ENCODE measurements around the gene GRIP2. TPM values are rescaled to one million over a fixed set of nuclear protein-coding genes. Genes with fewer than 3 reads are reported as not detected.

The GRIP2 gene
- total RNA-seq, 1 experiment from 2014 or later = not detected

- Mint-ChIP-seq H3K36me3 (ENCODE audit: insufficient read depth, unreplicated experiment) (peaks cover 17% of the 10 kb centered on the region), H3K27ac (ENCODE audit: low read depth, unreplicated experiment) (no peak overlapping the region), H3K4me1 (ENCODE audit: insufficient read depth, unreplicated experiment) (peaks cover 17% of the 10 kb centered on the region), H3K9me3 (ENCODE audit: unreplicated experiment) (no peaks in the 10 kb centered on the region), H3K27me3 (ENCODE audit: insufficient read depth, unreplicated experiment) (no peaks in the 10 kb centered on the region), H3K4me3 (ENCODE audit: unreplicated experiment) (no peak overlapping the region)
- DNase-seq (ENCODE audit: unreplicated experiment) = no peak
- POLR2A ChIA-PET = no interaction called here
- CTCF ChIA-PET = interaction anchor here (0.6 kb wide), 1 partner anchor 73 kb away, joined by 3 read pairs; no protein-coding TSS in a partner anchor
- TF ChIP-seq CTCF (IDR thresholded peaks at IDR 0.05; ENCODE audit: unreplicated experiment) = no peak
- no TSS peak for BruUV-seq (replicated peaks)
- intact Hi-C loops (cut with micrococcal nuclease) = no loop called here
Observed at GRCh38 chr3:14450506-14450905, 89.6 kb downstream of the GRIP2 start.

DNA sequence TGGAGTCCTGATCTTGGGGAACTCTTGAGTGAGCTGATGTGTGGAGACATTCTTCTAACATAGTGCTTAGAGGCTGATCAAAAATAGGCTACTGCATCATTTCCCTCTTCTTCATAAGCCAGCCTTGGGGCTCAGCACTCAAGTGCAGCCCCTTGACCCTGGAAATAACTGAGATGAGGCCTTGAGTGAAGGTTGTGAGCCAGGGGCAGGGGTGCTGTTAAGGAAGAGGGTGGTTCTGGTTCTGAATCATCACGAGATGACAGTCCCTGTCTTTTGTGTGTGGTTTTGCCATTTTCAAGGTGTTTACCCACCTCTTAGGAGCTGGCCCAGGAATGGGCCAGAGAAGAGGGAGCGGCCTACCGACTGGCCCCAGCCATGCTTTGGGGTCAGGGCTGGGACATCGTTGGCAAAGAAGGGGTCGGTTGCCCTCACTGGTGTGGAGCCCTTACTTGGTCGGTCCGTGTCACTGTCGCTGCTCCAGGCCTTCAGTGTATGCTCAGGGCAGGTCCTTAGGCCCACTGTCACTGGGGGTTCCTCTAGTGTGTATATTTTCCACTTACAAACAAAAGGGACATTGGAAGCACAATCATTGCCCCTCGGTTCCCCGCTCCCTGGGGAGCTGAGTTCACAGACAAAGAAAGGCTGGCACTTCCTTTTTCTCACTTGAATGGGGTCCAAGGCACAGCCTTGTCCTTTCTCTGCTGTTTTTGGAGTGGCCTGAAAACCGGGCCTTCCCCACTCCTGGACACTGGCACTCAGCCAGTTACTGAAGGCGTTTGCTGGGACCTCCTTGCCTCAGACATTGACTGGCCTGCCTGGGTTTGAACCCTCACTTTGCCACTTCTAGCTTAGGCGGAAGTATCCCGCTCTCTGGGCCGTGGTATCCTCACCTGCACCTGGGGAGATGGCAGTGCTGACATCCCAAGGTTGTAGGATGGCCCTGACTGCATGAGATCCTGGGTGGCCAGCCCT lies 91.1 kb downstream of the GRIP2 start:
- ChIA-PET CTCF (interaction anchor here (0.6 to 0.9 kb wide), 4 partner anchors 9 to 172 kb away, joined by 3 to 5 read pairs (median 3); no protein-coding TSS in a partner anchor), POLR2A (no interaction called here)
- Mint-ChIP-seq H3K36me3 (ENCODE audit: insufficient read depth, unreplicated experiment) (peaks cover 17% of the 10 kb centered on the region), H3K27me3 (ENCODE audit: insufficient read depth, unreplicated experiment) (no peaks in the 10 kb centered on the region), H3K4me1 (ENCODE audit: insufficient read depth, unreplicated experiment) (peaks cover 17% of the 10 kb centered on the region), H3K4me3 (ENCODE audit: unreplicated experiment) (no peak overlapping the region), H3K9me3 (ENCODE audit: unreplicated experiment) (no peaks in the 10 kb centered on the region), H3K27ac (ENCODE audit: low read depth, unreplicated experiment) (no peak overlapping the region)
- BruUV-seq (replicated peaks) = no TSS peak
- no peak for TF ChIP-seq CTCF (IDR thresholded peaks at IDR 0.05; ENCODE audit: unreplicated experiment)
- DNase-seq (ENCODE audit: unreplicated experiment) = no peak
- intact Hi-C loops (cut with micrococcal nuclease) = no loop called here

GRCh38 chr3:14448063-14448462 lies 92.1 kb downstream of the GRIP2 start:
- CTCF ChIA-PET = interaction anchor here (0.8 to 0.9 kb wide), 3 partner anchors 19 to 171 kb away, joined by 3 to 5 read pairs (median 3); no protein-coding TSS in a partner anchor
- DNase-seq (ENCODE audit: unreplicated experiment) = no peak
- POLR2A ChIA-PET = no interaction called here
- intact Hi-C loops (cut with micrococcal nuclease) = no loop called here
- H3K9me3 Mint-ChIP-seq (ENCODE audit: unreplicated experiment) = no peaks in the 10 kb centered on the region
- no peak for TF ChIP-seq CTCF (IDR thresholded peaks at IDR 0.05; ENCODE audit: unreplicated experiment)
- H3K36me3 Mint-ChIP-seq (ENCODE audit: insufficient read depth, unreplicated experiment) = peaks cover 17% of the 10 kb centered on the region
- H3K4me3 Mint-ChIP-seq (ENCODE audit: unreplicated experiment) = no peak overlapping the region
- H3K4me1 Mint-ChIP-seq (ENCODE audit: insufficient read depth, unreplicated experiment) = peaks cover 11% of the 10 kb centered on the region
- BruUV-seq (replicated peaks) = no TSS peak
- no peak overlapping the region for H3K27ac Mint-ChIP-seq (ENCODE audit: low read depth, unreplicated experiment)
- no peaks in the 10 kb centered on the region for H3K27me3 Mint-ChIP-seq (ENCODE audit: insufficient read depth, unreplicated experiment)

GRCh38 chr3:14446988-14447570 lies 93.1 kb downstream of the GRIP2 start:
- no peak overlapping the region for H3K27ac Mint-ChIP-seq (ENCODE audit: low read depth, unreplicated experiment)
- DNase-seq (ENCODE audit: unreplicated experiment) = no peak
- no peaks in the 10 kb centered on the region for H3K9me3 Mint-ChIP-seq (ENCODE audit: unreplicated experiment)
- CTCF ChIA-PET = interaction anchor here (0.5 to 0.7 kb wide), 2 partner anchors 61 to 185 kb away, joined by 3 to 4 read pairs; no protein-coding TSS in a partner anchor
- peaks cover 2% of the 10 kb centered on the region for H3K4me1 Mint-ChIP-seq (ENCODE audit: insufficient read depth, unreplicated experiment)
- no peak for TF ChIP-seq CTCF (IDR thresholded peaks at IDR 0.05; ENCODE audit: unreplicated experiment)
- H3K36me3 Mint-ChIP-seq (ENCODE audit: insufficient read depth, unreplicated experiment) = peaks cover 17% of the 10 kb centered on the region
- POLR2A ChIA-PET = interaction anchor here (0.6 to 0.9 kb wide), 2 partner anchors 204 to 244 kb away, joined by 3 read pairs; partner anchors contain the start of gene CCDC174
- H3K4me3 Mint-ChIP-seq (ENCODE audit: unreplicated experiment) = no peak overlapping the region
- BruUV-seq (replicated peaks) = no TSS peak
- intact Hi-C loops (cut with micrococcal nuclease) = no loop called here
- H3K27me3 Mint-ChIP-seq (ENCODE audit: insufficient read depth, unreplicated experiment) = no peaks in the 10 kb centered on the region

All from MCF 10A (cell line).